GM08714 (cell line): Measurements from ENCODE around the gene OSM.

ENCODE experiments used
- H3K4me3 ChIP-seq: fragments of 200-500 bp; sonication (Bioruptor generic); 2 replicates; pipeline ENCODE4 v1.5.1; 2014; ENCODE audit warnings: mild to moderate bottlenecking, low read length, inconsistent platforms
- ZNF274 ChIP-seq: IDR thresholded peaks from 2 replicates; pipeline ENCODE4 v1.6.1; 2012; ENCODE audit warnings: mild to moderate bottlenecking, low read depth, low read length

Gene OSM

GRCh38 chr22:30253205-30253852 lies 13.3 kb downstream of the OSM start:
- no peak for TF ChIP-seq ZNF274
- no peak overlapping the region for H3K4me3 ChIP-seq

GRCh38 chr22:30252411-30253204 lies 14.0 kb downstream of the OSM start:
- no peak overlapping the region for H3K4me3 ChIP-seq
- no peak for TF ChIP-seq ZNF274

GRCh38 chr22:30251711-30252110 lies 14.9 kb downstream of the OSM start:
- TF ChIP-seq ZNF274, result no peak
- no peak overlapping the region for H3K4me3 ChIP-seq

- no peak for TF ChIP-seq ZNF274
- no peak overlapping the region for H3K4me3 ChIP-seq
These were observed 15.9 kb downstream of the OSM start for GRCh38 chr22:30250661-30251267.

- TF ChIP-seq ZNF274, result no peak
- H3K4me3 ChIP-seq, result no peak overlapping the region
These were observed 16.5 kb downstream of the OSM start for GRCh38 chr22:30250039-30250565.

- TF ChIP-seq ZNF274, result no peak
- no peak overlapping the region for H3K4me3 ChIP-seq
These were observed 17.3 kb downstream of the OSM start for GRCh38 chr22:30249049-30250038.

GRCh38 chr22:30248484-30248883 lies 18.2 kb downstream of the OSM start:
- no peak for TF ChIP-seq ZNF274
- no peak overlapping the region for H3K4me3 ChIP-seq

GRCh38 chr22:30247974-30248373 lies 18.7 kb downstream of the OSM start:
- no peak for TF ChIP-seq ZNF274
- H3K4me3 ChIP-seq, result no peak overlapping the region

- no peak for TF ChIP-seq ZNF274
- H3K4me3 ChIP-seq, result no peak overlapping the region
These were observed 19.1 kb downstream of the OSM start for GRCh38 chr22:30247561-30247960.

- peak overlapping the region; percentile 64 for H3K4me3 ChIP-seq
- TF ChIP-seq ZNF274, result no peak
These were observed 19.8 kb downstream of the OSM start for GRCh38 chr22:30246814-30247376.

GRCh38 chr22:30245985-30246813 lies 20.5 kb downstream of the OSM start, which contains the start of gene LIF:
Gene LIF (minus strand): TSS chr22:30246759. CDS start chr22:30246695, 64 bp downstream.
- TF ChIP-seq ZNF274, result no peak
- H3K4me3 ChIP-seq, result peak within 1 kb of the TSS; percentile 64

- TF ChIP-seq ZNF274, result no peak
- peak overlapping the region; percentile 64; the same call in 1 of the 2 replicates for H3K4me3 ChIP-seq
These were observed 21.3 kb downstream of the OSM start for GRCh38 chr22:30245181-30245984.
